ENCODE results near the gene INPP4B.

INPP4B gene

GRCh38 chr4:142043509-142043908, 802.6 kb downstream of the INPP4B start:
- no peak for DNase-seq

DNA sequence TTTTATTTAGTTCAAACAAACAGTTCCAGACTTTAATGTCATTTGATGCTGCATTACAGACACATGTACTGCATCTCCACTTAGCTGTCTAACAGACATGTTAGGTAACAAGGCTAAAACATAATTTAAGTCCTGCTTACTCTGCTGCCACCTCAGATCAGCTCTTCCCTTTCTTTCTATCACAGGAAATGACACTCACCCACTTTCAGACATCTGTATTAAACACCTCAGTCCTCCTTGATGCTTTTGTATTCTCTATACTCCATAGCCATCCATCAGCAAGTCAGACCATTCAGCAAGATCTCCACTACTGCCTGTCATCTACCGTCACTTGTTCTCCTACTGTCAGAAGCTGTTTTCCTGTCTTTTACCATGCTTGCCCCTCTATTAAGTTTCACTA, 804.3 kb downstream of the INPP4B start:
- no peak for DNase-seq

GRCh38 chr4:142040043-142040442, 806.1 kb downstream of the INPP4B start:
- DNase-seq = no peak

DNA sequence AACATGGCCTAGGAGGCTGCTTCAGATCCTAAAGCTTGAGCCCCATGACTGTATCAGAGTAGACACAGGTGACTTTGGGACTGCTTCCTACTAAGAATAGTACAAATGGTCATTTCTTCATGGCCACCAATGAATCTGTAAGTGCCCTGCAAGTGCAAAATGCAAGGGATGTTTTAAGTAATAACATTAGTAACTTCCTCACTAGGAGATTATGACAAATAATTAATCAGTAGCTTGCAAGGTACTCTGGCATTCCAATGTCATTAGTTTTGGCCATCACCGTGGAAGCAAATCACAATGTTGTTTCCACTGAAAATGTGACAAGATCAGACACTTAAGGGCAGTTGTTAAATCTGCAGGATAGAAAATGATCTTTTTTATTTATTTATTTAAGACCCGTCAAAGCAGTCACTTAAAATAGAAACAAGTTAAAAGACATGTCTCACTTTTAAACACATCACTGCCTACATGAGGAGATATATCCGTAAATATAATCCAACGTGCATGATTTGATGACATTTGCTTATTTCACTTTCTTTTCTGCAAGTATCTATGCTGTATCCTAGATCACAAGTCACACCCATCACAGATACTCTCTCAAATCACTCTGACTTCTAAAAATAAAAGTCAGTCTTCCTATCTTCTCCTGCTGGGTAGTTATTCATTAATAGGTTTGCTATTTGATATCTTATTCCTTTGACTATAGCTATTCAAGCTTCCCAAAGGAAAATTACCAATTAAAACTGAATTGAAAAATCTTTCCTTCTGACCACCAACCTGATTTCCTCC, 809.1 kb downstream of the INPP4B start:
- DNase-seq = no peak

DNA sequence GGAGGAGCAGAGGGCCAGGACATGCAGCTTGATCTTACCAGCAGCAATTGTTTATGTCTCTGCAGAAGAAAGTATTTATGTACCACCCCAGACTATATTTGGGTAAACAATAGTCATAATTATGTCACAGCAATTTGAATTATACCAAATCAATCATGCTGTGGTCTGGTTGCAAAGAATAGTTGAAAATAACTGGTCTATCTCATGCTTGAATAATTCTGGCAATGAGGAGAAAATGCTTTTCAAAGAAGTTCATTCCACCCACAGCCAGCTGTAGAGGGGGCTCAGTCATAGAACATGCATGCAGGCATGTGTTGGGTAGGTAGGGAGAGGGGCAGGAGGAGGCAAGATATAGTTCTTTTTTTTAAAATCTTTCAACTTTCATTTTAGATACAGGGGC, 810.5 kb downstream of the INPP4B start:
- DNase-seq = no peak

DNA sequence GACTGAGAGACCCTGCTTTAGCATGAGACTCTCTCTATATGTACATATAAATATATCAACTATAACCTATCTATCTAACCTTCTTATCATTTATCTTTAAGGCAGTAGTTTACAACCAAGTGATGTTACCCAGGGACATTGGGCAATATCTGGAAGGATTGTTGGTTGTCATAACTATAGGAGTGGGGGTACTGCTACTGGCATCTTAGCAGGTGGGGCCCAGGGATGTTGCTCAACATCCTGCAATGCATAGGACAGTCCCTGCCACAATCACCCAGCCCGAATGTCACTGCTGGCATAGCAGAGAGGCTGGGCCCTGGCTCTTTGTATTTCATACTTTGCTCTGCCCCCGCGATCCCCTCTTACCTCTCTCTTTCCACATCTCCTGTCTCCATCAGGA, 812.0 kb downstream of the INPP4B start:
- no peak for DNase-seq

DNA sequence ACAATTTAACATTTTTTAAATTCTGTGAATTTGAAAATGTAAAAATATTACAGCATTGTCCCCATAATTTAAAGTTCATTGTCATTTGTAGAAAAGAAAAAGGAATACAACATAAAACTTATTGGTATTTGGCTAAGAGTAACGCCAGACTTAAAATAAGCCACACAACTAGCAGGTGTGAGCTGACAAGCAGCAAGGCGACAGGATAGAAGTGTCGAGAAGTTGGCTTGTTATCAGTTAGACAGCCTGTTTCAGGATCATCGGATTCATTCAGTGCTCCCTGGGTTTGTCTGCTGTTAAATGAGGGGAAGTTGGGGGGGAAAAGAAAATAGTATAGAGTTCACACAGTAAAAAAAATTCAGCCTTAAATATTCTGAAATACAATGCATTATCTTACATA, 816.1 kb downstream of the INPP4B start:
- no peak for DNase-seq

GRCh38 chr4:142021761-142022160, 824.3 kb downstream of the INPP4B start:
- DNase-seq = no peak

DNA sequence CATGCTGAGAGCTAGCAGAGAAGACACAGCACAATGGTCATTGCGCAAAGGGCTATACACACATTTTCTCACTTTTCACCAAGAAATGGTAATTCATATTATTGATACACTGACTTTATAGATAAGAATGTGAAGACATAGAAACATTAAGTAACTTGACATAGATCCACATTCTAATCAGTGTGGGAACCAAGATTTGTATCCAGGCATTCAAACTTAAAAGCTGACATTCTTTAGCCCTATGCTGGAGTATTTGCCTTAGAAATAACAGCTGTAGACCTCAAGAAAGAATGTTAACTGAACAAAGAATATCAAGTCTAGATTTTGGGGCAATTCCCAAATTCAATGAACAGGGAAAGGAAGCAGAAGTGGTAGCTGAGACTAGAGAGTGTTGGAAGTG, 824.9 kb downstream of the INPP4B start:
- DNase-seq = no peak

DNA sequence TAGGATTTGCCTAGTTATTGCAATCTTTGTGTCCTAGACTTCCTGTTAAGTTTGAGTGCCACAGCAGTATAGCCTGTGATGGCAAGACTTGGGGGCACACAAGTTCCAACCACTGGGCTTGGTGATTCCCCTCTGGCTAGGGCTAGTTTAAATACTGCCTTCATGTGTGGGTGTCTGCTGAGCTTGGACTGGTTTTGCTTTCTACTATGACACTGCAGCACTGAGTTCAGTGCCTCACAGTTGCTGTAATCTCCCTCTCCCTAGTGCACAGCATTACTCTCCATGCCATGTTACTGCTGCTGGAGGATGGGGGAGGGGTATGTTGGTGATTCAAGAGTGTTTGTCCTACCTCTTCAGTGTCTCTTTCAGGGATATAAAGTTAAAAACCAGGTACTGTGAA, 830.1 kb downstream of the INPP4B start:
- no peak for DNase-seq

GRCh38 chr4:142009751-142010150, 836.4 kb downstream of the INPP4B start:
- no peak for DNase-seq

GRCh38 chr4:142005519-142005918, 840.6 kb downstream of the INPP4B start:
- no peak for DNase-seq

DNA sequence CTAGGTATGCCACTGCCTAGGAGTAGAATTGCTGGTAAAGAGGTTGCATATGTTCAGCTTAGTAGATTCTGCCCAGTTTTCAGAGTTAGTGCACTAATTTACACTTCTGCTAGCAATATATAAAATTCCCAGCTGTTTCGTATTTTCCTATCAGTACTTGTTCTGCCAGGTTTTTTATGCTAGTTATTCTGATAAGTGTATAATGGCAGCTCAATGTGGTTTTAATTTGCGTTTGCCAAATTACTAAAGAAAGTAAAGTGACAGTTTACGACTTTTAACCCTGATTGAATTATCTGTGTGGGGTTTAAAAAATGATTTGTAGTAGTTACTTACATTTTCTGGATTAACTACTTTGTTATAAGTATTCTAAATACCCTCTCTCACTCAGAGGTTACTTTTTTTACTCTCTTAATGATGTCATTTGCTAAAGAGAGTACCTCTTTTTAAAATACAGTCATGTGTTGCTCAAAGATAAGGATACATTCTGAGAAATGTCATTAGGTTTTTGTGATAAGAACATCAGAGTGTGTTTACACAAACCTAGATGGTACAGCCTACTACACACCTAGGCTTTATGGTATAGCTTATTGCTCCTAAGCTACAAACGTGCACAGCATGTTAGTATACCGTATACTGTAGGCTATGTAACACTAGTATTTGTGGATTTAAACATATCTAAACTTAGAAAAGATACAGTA, 846.5 kb downstream of the INPP4B start:
- no peak for DNase-seq

DNA sequence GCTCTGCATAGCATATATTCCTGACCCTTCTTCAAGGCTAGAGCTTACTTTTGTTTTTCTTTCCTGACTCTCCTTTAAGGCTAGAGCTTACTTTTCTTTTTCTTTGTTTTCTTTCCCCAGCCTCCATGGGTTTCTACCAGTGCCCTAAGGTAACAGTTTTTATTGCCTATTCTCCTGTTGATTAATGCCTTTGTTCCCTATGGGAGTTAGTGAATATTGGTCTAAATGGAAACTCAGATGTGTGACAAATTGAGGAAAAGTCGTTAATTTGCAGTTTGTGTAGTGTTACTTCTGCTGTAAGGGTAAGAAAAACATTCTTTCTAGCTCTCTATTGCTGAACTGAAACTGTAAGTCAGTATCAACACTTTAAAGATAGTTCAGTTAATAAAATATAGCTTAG, 851.0 kb downstream of the INPP4B start:
- DNase-seq = no peak

DNA sequence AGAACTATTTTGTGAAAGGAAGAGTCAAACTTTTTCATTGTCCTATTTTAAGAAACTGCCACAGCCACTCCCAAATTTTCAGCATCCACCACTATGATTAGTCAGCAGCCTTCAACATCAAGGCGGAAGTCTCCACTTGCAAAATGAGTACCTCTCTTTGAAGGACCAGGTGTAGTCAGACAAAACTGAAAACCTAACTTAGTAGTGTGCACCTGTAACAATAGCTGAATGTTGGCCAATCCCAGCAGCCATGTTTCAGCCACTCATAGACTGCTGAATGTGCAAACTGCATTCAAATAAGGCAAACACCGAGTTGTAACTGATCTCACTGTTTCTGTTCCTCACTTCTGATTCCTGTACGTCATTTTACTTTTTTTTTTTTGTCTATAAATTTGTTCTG, 868.7 kb downstream of the INPP4B start:
- no peak for DNase-seq
